Uterus (tissue), 2 donors: ENCODE measurements around the gene TRPM4.

Experiments
- CTCF ChIP-seq, 4 experiments: fragments of 200-600 bp in 2 of 4; fragments of 450-650 bp in 2 of 4; sonication (generic) in 2 of 4; IDR thresholded peaks; one replicate each; pipeline ENCODE4 v1.5.1; 2016 to 2019; ENCODE audit warnings: antibody characterized with exemption in 4 of 4, mild to moderate bottlenecking in 2 of 4, moderate library complexity in 1 of 4
- POLR2A ChIP-seq, 2 donors: fragments of 450-650 bp; IDR thresholded peaks; one replicate each; pipeline ENCODE4 v1.6.1; 2016; ENCODE audit warnings: antibody characterized with exemption in 2 of 2, mild to moderate bottlenecking in 1 of 2, moderate library complexity in 1 of 2

DNA sequence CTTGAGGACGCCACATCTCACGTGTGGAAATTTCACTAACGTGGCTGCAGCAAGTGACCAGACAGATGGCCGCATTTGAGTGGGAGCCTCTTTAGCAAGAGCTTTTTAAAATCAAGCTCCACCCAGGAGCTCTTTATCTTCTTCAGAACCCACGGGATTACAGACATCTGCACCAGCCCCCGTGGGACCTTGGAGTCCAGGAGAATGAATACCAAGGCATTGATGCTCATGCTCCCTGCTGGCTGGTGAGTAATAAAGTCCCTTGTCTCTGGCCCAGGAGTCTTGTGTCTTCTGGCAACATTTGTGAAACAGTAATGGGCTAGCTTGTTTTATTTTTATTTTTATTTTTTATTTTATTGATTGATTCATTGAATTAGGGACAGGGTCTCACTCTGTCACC is 64.4 kb downstream of the TRPM4 start:
- TF ChIP-seq POLR2A (IDR thresholded peaks at IDR 0.05) (no peak), CTCF (IDR thresholded peaks at IDR 0.05) (no peak)
